PFSK-1 (cell line): ENCODE measurements around the gene JAK1.

Experiments
- FOXP2 ChIP-seq: optimal IDR thresholded peaks from 2 replicates; pipeline ENCODE3; 2011; ENCODE audit warnings: borderline replicate concordance, control low read depth, inconsistent platforms; ENCODE audit not compliant: insufficient read depth; ENCODE audit errors: extremely low read length, extremely low read depth
- POLR2AphosphoS5 ChIP-seq: IDR thresholded peaks from 2 replicates; pipeline ENCODE4 v1.6.1; 2012; ENCODE audit warnings: low read depth, mild to moderate bottlenecking, control low read depth, low read length, moderate library complexity
- REST ChIP-seq, 2 experiments: IDR thresholded peaks; 2 replicates each; pipeline versions ENCODE4 v1.6.1 to v1.8.0; 2011 to 2012; ENCODE audit warnings: low read depth in 2 of 2, low read length in 2 of 2, control low read depth in 1 of 2, inconsistent platforms in 1 of 2, mild to moderate bottlenecking in 1 of 2, moderate library complexity in 1 of 2; ENCODE audit not compliant: insufficient read depth in 1 of 2
- SIN3A ChIP-seq: IDR thresholded peaks from 2 replicates; pipeline ENCODE4 v1.6.1; 2012; ENCODE audit warnings: mild to moderate bottlenecking, low read length, moderate library complexity, borderline replicate concordance; ENCODE audit not compliant: insufficient read depth
- TAF1 ChIP-seq: IDR thresholded peaks from 2 replicates; pipeline ENCODE4 v1.6.1; 2012; ENCODE audit warnings: low read length, control low read depth, borderline replicate concordance; ENCODE audit not compliant: insufficient read depth

JAK1 gene

GRCh38 chr1:64915381-64916274 lies 50.7 kb downstream of the JAK1 start:
- TF ChIP-seq FOXP2 (no peak), POLR2AphosphoS5 (no peak), SIN3A (no peak), REST (IDR thresholded peaks at IDR 0.05; ENCODE audit: insufficient read depth in 1 of 2, low read depth in 2 of 2, low read length in 2 of 2) (no peak), TAF1 (no peak)

GRCh38 chr1:64913361-64914015 lies 52.9 kb downstream of the JAK1 start:
- TF ChIP-seq FOXP2 (no peak), TAF1 (no peak), POLR2AphosphoS5 (no peak), SIN3A (no peak), REST (IDR thresholded peaks at IDR 0.05; ENCODE audit: insufficient read depth in 1 of 2, low read depth in 2 of 2, low read length in 2 of 2) (no peak)

GRCh38 chr1:64912191-64912590 lies 54.2 kb downstream of the JAK1 start:
- TF ChIP-seq REST (IDR thresholded peaks at IDR 0.05; ENCODE audit: insufficient read depth in 1 of 2, low read depth in 2 of 2, low read length in 2 of 2) (no peak), TAF1 (no peak), FOXP2 (no peak)

GRCh38 chr1:64911326-64911725 lies 55.0 kb downstream of the JAK1 start:
- TF ChIP-seq FOXP2: no peak
- TF ChIP-seq TAF1: no peak
- no peak for TF ChIP-seq POLR2AphosphoS5
- no peak for TF ChIP-seq REST (IDR thresholded peaks at IDR 0.05; ENCODE audit: insufficient read depth in 1 of 2, low read depth in 2 of 2, low read length in 2 of 2)
- TF ChIP-seq SIN3A: no peak

- TF ChIP-seq SIN3A: no peak
- TF ChIP-seq REST (IDR thresholded peaks at IDR 0.05; ENCODE audit: insufficient read depth in 1 of 2, low read depth in 2 of 2, low read length in 2 of 2): no peak
- TF ChIP-seq POLR2AphosphoS5: no peak
- no peak for TF ChIP-seq FOXP2
- TF ChIP-seq TAF1: no peak
Observed at GRCh38 chr1:64909031-64909430, 57.3 kb downstream of the JAK1 start.
